HG03469 (cell line): Measurements from ENCODE around the gene TMEM272.

ENCODE experiments used
- ATAC-seq: cut with Tn5 transposase; IDR thresholded peaks from one replicate; pipeline ENCODE4 v1.9.1; 2021; ENCODE audit warnings: mild to moderate bottlenecking, moderate library complexity, moderate number of reproducible peaks; ENCODE audit not compliant: unreplicated experiment

The TMEM272 gene

DNA sequence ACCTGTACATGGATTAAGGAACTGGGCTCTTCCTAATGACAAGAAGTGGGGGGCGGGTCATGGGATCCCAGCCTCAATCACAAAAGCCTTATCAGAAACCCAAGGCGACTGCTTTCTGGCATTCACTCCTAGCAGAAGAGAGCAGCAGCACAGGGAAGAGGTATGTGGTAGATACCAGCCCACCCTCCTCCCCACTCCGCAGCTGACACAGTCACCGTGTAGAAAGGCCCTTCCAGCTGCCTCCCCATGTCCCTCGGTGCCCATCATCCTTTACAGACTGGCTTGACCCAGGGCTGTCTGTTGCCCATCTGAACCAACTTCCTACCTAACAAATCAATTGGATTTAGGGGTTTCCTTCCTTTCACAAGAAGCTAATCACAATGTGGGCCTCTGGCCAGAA is 37.9 kb downstream of the TMEM272 start:
- ATAC-seq, result no peak

DNA sequence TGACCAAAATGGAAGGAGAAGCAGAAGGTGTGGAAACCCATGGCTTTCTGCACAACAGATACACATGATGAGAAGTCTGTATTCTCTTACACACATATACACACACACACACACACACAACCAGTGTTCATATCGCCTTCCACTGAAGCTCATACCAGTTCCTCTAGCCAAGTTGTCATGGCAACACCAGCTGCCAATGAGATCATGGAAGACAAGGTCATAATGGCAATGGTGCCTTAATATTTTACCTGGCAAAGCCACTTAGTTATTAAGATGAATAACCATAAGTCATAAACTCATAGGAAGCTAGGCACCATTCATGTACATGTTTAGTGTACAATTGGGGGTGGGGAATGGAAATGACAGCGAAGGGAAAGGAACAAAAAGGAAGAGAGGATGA is 38.4 kb downstream of the TMEM272 start:
- ATAC-seq, result no peak

DNA sequence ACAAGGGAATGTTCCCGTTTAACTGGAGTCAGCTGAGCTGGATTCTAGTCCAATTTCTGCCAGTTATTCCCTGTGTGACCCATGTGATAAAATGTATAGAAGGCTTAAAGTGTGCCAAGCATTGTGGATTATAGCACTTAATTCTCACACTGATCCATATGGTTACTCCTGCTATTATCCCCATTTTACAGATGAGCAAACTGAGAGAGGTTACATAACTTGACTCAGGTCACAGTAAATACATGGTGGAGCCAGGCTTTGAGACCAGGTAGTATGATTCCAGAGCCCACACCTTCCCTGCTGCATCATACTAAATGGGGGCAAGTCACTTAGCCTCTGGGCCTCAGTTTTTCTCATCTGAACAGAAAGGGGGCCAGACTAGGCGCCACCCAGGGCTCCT is 39.1 kb downstream of the TMEM272 start:
- ATAC-seq, result no peak

DNA sequence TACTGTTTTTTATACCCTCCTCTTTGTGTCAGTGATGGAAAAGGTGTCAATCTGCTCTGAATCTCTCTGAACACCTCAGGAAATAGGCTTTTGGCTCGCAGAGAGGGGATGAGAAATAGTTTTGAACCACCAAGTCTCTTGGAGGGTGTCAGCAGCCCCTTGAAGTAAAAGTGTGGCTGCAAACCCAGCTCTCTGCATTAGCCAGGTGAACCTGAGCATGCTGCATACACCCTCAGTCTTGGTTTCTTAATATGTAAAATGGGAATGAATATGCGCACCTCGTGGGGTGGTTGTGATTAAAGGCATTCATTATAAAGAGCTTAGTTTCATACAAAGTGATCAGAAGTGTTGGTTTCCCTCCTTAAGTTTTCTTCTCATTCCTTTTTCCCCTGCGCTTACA is 39.7 kb downstream of the TMEM272 start:
- no peak for ATAC-seq

DNA sequence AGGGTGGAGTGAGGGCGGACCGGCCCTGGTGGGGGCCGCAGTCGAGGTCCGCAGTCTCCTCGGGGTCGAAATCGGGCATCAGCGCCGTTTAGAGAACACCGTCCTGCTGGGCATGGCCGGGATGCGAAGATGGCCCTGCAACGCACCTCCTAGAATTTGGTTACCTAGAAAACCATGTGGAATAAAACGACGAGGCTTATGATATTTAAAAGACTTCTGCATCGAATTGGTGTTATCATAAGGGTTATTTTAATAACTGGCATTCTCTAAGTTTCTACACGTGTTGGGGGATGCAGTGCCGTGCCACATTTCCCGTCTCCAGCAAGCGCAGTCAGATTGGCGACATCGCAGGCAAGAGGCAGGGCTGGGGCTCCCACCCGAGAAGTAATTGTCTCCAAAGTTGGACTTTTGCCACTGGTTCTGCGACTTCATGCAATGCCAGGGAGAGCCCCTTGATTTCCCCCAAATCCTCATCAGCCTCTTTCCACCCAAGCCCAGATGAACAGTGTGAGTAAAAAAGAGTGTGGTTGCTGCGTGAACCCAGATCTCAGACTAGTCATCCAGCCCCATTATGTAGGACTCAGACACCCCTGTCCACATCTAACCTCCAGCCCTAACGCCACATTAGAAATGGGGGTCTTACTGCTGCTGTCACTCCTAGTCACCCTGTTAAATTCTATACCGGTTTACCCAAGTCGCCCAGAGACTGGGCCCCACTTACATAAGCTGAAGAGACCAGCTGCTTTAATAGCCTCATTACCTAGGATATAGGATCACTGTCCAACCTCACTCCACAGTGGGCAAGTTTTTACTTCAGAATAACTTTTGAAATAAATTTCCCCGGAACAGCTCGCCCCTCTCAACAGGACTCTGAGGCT is 40.4 kb downstream of the TMEM272 start:
- ATAC-seq, result no peak

DNA sequence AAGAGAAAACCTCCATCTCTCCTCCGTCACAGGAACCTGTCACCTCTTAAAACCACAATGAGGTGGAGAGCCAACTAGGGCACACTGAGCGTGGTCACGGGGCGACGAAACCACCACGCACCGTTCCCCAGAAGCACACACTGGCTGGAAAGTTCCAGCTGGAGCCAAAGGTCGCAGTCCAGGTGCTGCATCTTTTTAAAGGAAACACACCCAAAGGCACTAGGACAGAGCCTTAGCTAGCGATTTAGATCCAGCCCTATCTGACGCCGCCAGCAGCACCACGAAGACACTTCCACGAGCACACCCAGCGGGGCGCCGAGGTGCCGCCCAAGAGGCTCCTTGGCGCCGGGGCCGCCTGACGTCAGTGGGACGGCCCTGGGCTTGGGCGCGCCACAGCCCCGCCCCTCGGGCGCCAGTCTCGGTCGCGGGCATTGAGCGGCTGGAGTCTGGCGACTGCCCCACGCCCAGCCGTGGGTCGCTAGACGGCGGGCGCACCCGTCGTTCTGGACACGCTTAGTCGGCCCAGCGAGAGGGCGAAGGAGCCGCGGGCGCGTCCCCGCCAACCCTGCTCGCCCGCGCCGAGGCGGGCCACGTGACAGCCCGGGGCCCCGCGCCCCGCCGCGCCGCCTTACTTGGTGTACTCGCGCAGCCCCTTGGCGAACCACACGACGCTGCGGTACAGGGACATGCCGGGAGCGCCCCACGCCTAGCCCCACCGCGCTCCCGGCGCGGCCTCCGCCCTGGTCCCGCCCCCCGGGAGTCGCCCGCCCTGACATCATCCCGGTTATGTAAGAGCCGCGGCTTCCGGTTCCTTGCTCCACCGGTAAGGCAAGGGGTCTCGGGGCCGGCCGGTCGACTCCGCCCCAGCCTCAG is 41.3 kb downstream of the TMEM272 start, which contains the start of gene DHRS12:
TSS of gene DHRS12 (minus strand) at position 742 of the 873 bp plus-strand sequence. CDS start 4,504 bp downstream, outside the sequence.
- peak; percentile 66 for ATAC-seq

DNA sequence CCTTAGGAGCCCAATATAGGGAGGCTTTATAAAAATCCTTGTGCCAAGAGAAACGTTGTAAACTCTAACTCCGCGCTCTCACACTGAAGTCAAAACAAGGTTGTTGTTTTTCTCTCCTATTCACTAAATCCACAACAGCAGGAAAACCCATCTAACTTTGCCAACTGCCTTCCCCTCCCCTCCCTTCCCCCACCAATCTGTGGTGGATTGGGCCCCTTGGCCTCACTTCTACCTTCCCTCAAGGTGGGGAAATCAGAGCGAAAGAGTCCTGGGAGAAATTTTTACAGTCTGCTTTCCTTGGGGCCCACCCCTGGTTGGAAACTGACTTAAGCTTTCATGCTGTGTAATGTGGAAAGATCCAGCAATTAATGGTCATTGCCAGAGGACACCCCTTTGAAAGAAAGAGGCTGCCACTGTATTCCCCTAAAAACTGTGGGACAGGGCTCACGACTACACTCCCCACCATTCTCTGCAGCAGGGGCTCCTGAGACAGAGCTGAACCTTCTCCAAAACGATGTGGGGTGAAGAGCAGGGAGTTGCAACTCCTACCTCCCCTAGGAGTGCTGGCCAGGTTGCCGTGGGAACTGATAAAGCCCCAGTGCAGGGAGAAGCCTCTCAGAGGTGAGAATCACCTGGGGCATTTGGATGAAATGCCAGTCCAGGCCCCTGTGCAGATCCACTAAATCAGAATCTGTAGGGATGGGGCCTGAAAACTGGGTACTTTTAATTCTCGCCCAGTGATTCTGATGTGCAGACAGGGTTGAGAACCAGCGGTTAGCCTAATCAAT is 42.2 kb downstream of the TMEM272 start:
- no peak for ATAC-seq

DNA sequence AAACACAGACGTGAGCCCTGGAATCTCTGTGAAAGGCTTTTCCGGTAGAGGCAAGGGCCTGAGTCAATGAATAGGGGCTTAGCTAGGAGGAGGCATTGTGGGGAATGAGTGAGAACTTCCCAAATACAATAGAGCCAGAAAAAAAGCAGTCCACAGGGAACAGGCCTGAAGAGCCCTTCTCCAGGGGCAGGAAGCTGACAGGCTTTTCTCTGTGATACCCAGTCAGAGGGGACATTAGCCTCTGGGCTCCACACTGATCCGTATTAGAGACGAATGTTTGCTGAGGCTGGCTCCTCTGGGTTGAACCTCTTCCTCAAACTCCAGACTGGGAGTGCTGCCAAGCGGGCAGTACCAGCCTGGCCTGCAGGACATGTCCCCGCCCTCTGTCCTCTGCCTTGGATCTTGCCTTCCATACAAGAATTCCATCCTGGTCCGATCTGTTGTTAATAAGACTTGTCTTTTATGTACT is 43.3 kb downstream of the TMEM272 start:
- no peak for ATAC-seq

DNA sequence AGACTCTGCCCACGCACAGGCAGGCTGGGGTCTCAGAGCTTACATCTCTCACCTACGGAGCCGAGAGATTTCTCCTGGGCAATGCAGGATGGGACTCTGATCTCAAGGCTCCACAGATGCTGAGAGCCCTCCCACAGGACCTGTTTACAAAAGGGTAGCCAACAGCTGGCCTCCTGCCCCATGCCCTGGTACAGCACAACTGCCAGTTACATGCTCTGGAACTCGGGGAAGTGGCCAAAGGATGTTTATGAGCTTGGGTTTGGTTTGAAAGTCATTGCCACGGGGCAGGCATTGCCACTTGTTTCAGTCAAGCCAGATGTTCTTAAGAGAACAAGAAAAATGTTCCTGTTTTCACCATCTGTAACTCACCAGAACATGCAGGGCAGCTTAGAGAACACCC is 44.5 kb downstream of the TMEM272 start:
- ATAC-seq, result no peak

DNA sequence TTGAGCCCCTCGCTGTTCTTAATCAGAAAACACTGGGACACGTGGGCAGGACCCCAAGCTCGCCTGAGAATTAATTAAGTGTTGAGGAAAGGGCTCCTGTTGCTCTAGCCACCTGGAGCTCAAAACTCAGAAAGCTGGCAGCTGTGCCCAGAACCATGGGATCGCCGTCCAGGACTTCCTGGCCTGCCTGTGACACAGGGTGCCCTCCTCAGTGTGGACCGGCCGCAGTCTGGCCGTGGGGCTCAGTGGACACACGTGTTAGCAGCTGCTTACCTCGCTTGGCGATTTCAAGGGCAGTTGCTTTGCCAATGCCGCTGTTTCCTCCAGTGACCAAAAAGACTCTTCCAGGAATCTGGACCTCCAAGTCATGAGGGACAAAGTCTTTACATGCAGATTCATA is 45.7 kb downstream of the TMEM272 start:
- ATAC-seq, result no peak

DNA sequence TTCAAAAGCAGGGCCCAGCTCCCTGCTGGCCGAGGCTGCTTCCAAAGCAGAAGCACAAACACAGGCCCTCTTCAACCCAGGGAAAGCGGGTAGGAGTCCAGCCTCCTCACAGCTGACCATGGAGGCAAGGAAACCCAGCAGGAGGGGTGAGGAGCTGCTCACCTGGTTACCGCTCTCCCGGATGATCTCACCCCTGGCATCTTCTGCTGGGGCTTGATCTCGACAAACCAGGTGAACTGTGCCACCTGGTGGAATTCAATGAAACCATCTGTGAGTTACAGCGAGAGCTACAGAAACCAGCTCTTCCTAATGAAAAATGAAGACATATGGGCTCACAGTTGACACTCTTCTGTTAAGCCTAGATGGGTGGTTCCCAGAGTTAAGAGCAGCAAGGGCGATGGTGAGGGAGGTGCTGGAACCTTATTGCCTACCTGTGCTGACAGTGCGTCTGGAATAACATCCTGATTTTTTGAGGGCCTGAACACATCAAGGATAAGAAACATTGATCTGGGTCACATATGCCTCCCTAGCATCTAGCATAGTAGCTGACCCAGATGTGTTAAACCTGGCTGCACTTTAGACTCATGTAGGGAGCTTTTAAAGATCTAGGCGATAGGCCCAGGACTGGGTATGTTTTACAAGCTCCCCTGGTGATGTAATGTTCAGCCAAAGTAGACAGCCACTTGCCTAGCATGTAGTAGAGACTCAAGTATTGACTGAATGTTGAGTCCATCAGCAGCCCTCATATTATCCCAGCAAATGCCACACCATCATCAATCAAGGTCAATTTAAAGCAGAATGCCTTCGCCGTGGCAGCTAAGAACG is 47.1 kb downstream of the TMEM272 start:
- peak; percentile 35 for ATAC-seq

DNA sequence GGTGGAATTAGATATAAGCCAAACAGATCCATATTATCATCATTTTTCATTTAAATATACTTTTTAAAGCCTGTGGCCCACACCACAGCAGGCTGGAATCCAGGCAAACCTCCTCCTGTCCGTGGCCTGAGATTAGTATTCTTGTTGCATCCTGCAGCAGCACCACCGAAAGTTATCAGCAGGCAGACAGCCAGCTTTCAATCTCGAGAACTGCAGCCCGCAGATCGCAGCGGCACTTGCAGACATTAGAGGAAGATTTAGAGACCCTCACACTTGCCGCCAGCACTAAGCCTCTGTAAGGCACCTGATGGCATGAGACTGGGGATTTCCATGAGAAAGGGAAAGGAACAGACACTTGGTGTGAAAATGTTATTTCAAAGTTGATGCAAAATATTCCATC is 48.4 kb downstream of the TMEM272 start:
- ATAC-seq, result no peak

DNA sequence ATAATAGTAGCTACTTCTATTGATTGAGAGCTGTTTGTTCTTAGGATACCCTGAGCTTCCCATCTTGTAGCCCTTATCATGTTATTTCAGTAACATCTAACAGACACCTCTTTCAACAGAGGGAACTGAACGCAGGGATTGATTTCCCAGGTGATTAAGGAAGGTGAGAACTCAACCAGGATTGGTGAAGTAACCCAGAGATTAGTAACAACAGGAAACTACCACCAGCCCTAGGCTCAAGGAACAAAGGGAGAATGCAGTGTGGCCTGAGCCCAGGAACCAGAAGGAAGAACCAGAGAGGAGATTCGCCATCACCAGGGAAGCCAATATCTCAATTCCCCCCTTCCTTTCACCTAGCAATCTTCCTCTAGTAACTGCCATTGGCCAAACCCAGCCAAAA is 49.6 kb downstream of the TMEM272 start:
- no peak for ATAC-seq

DNA sequence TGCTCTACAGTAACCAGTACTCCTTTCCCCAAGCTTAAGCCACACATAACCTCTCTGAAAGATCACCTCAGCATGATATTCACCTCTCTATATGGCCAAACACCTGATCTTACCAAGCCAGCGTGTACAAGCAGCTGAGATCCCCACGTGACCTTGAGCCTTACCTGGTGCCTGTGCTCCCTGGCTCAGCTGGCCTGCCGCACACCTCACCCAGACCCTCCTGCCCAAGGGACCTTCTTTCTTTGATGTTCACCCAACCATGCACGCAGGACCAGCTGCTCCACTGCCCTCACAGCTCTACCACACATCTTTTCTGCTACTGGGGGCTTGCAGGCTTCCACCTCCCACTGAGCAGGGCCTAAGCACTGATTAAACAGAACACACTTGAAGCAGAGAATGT is 50.0 kb downstream of the TMEM272 start:
- ATAC-seq, result no peak

DNA sequence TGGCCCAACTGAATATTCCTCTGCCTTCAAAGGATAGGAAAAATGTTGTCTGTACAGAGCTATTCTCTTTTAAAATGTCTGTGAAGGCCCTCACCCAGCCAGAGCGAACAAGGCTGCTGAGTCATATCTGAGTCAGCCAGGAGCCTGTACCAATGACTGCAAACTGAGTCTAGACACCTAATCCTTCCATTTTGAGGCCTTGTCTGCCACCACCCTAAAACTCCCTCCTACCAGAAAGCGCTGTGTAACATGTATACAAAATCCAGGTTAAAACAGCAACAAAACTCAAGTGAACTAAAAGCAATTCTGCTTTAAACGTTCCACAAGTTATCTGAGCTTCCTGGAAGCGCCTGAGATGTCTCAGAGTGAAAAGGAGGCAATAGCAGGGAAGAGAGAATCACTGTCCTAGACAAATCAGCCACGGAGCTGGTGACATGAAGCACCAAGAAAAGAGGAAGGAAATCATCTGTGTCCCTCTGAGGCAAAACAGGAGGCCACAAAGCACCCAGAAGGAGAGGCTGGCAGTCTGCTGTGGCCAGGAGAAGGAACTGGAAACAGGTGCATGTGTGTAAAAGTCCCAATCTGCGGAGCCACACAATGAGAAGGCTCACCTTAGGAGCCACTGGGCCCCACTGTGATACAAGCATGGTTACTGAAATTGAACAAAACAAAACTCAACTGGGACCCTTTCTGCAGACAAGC is 51.3 kb downstream of the TMEM272 start:
- ATAC-seq, result peak; percentile 39

DNA sequence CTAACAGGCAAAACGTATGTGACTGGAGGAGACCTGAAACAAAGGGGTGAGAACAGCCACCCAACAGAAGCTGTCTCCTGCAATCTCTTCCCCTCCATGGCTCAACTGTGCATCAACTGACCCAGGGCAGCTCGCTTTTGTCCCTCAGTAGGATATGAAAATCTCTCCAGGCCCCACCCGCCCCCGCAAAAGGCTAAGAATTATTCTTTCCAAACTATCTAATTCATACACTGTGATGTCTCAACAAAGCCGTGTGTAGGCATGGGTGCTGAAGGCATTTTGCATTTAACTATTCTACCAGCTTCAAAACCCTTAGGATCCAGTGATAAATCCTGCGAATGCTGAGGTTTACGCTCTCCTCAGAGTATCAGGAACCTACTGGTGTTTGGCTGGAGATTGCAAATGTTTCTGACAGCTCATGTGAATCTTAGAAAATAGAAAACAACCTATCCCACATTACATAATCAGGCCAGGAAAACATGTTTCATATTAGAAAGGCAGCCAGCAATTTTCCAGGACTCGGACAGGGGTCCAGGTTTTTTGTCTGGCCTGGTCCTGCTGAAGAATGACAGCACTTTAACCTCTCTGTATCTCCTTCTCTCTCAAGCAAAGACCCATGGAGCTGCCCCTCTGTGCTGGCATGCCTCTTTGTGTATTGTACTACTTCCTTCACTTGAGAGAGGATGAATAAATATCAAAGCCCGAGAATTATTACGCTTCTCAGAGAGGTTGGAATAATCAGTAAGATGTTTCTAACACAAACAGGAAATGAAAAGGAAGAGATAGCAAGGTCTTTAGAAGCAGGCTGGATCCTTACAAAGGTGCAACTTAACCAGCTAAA is 58.3 kb downstream of the TMEM272 start:
- no peak for ATAC-seq

DNA sequence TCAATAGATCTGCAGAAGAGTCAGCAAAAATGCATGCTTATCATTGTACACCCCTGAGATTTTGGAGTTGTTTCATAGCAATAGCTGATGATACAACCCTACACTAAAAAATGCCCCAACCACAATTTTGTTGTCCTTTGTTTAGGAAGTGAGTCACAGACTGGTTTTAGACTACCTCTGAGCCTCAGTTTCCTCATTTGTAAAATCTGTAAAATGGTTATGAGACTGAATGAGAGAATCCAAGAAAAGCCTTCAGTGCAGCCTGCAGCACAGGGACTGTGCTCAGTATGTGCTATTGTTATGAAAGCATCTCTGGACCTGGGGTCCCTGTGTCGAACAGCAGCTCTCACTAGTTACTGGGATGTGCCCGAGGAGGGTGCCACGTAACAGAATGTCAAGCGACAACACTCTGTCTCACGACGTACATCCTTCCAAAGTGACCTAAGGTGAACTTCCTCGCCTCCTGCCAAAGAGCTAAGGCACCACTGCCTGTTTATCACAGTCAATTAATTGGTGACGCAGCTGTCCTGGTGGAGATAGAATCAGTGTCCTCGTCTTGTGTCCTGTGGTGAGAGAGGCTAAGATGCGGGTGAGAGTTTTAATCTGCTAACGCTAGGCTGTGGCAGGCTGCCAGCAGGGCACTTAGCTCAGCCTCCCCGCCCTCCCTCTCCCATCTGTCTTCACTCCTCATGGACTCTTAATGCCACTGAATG is 59.1 kb downstream of the TMEM272 start:
- ATAC-seq, result no peak

DNA sequence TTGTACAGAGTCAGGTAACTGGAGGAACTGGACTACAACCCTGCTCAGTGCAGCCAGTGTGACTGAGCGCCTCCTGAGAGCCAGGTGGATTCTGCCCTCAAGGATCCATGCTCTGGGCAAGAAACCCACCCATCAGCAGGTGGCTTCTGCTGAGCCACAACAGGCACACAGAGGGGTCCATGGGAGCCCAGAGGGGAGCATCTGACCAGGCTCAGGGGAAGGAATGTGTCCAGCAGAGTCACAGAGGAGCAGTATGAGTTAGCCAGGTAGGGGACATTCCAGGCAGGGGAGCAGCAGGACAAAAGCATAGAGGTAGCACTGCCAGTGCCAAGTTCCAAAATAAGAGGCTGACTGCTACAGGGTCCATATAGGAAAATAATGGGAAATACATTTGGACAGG is 60.9 kb downstream of the TMEM272 start:
- no peak for ATAC-seq
